GM23338 (cell line): ENCODE results near the gene ANKRD44. TPM values are rescaled to one million over a fixed set of nuclear protein-coding genes. Genes with fewer than 3 reads are reported as not detected.

Experiments
- ATAC-seq: fragments of 200-7000 bp; cut with Tn5 transposase; 3 replicates; pipeline ENCODE4 v1.9.1; 2020
- DNase-seq: peaks from one replicate; pipeline ENCODE4 v3.0.0-alpha.2; 2015; ENCODE audit warnings: low spot score
- H2AFZ ChIP-seq: fragments of 200-600 bp; sonication (generic); 2 replicates; pipeline ENCODE4 v1.8.0; 2016; ENCODE audit warnings: antibody characterized with exemption, mild to moderate bottlenecking, moderate library complexity
- H3F3A ChIP-seq: fragments of 200-600 bp; sonication (generic); replicated peaks from 2 replicates; pipeline ENCODE4 v1.8.0; 2017; ENCODE audit warnings: antibody characterized with exemption, mixed run types, low read depth
- H3K27ac ChIP-seq: fragments of 200-600 bp; sonication (generic); 2 replicates; pipeline ENCODE4 v1.6.1; 2016; ENCODE audit warnings: low read depth
- H3K27me3 ChIP-seq: fragments of 200-600 bp; sonication (generic); 2 replicates; pipeline ENCODE4 v1.8.0; 2016; ENCODE audit warnings: mild to moderate bottlenecking, mixed run types, moderate library complexity; ENCODE audit not compliant: insufficient read depth
- H3K36me3 ChIP-seq: fragments of 200-600 bp; sonication (generic); 2 replicates; pipeline ENCODE4 v1.8.0; 2016; ENCODE audit warnings: mild to moderate bottlenecking; ENCODE audit not compliant: insufficient read depth
- H3K4me1 ChIP-seq: fragments of 200-600 bp; sonication (generic); 2 replicates; pipeline ENCODE4 v1.8.0; 2016; ENCODE audit warnings: mild to moderate bottlenecking, moderate library complexity; ENCODE audit not compliant: insufficient read depth
- H3K4me2 ChIP-seq: fragments of 200-600 bp; sonication (generic); 2 replicates; pipeline ENCODE4 v1.7.1; 2017; ENCODE audit warnings: mixed run types
- H3K4me3 ChIP-seq: fragments of 200-600 bp; sonication (generic); 2 replicates; pipeline ENCODE4 v1.6.1; 2016; ENCODE audit warnings: mixed run types
- H3K79me2 ChIP-seq: fragments of 200-600 bp; sonication (generic); replicated peaks from 2 replicates; pipeline ENCODE4 v1.8.0; 2017; ENCODE audit warnings: mild to moderate bottlenecking; ENCODE audit not compliant: insufficient read depth
- H3K9me2 ChIP-seq: fragments of 200-600 bp; sonication (generic); 2 replicates; pipeline ENCODE4 v1.8.0; 2017; ENCODE audit not compliant: insufficient read depth
- H4K20me1 ChIP-seq: fragments of 200-600 bp; sonication (generic); replicated peaks from 2 replicates; pipeline ENCODE4 v1.8.0; 2017; ENCODE audit warnings: mild to moderate bottlenecking; ENCODE audit not compliant: insufficient read depth
- H3K27ac Mint-ChIP-seq: 2 replicates; pipeline ENCODE4 v1.8.0; 2020; ENCODE audit warnings: inconsistent platforms, mild to moderate bottlenecking, moderate library complexity, mixed read lengths
- H3K27me3 Mint-ChIP-seq: 3 replicates; pipeline ENCODE4 v1.8.0; 2022; ENCODE audit warnings: low read depth, mild to moderate bottlenecking, moderate library complexity, mixed read lengths, inconsistent platforms; ENCODE audit not compliant: insufficient read depth, poor library complexity
- H3K36me3 Mint-ChIP-seq: 3 replicates; pipeline ENCODE4 v1.8.0; 2021; ENCODE audit warnings: low read depth, mild to moderate bottlenecking, inconsistent platforms, moderate library complexity, mixed read lengths
- H3K4me1 Mint-ChIP-seq: 3 replicates; pipeline ENCODE4 v1.8.0; 2020; ENCODE audit warnings: mild to moderate bottlenecking, inconsistent platforms, mixed read lengths
- H3K4me3 Mint-ChIP-seq: 3 replicates; pipeline ENCODE4 v1.8.0; 2021; ENCODE audit warnings: moderate library complexity, mild to moderate bottlenecking, inconsistent platforms, mixed read lengths
- H3K9me3 Mint-ChIP-seq: 3 replicates; pipeline ENCODE4 v1.8.0; 2020; ENCODE audit warnings: moderate library complexity, mild to moderate bottlenecking, inconsistent platforms, mixed read lengths
- CREB1 ChIP-seq: fragments of 250-450 bp; sonication (Bioruptor Pico); IDR thresholded peaks from 2 replicates; pipeline ENCODE4 v1.5.0; 2020; ENCODE audit warnings: low read depth, mild to moderate bottlenecking, moderate library complexity
- CTCF ChIP-seq, 2 experiments: fragments of 200-600 bp in 1 of 2; sonication (generic) in 1 of 2; conservative IDR thresholded peaks; 2 replicates each; pipeline versions ENCODE4 v1.5.1 to v1.6.1; 2016 to 2017; ENCODE audit warnings: antibody characterized with exemption in 2 of 2, low read depth in 2 of 2, mild to moderate bottlenecking in 2 of 2, moderate library complexity in 1 of 2
- ETS1 ChIP-seq: IDR thresholded peaks from 2 replicates; pipeline ENCODE4 v1.6.1; 2016; ENCODE audit warnings: antibody characterized with exemption
- EZH2 ChIP-seq: fragments of 200-600 bp; sonication (generic); IDR thresholded peaks from one replicate; pipeline ENCODE4 v1.8.0; 2017; ENCODE audit warnings: antibody characterized with exemption, mild to moderate bottlenecking, low read depth; ENCODE audit not compliant: unreplicated experiment
- EZH2phosphoT487 ChIP-seq: fragments of 200-600 bp; sonication (generic); IDR thresholded peaks from one replicate; pipeline ENCODE4 v1.8.1; 2018; ENCODE audit warnings: antibody characterized with exemption; ENCODE audit not compliant: unreplicated experiment
- JUNB ChIP-seq: IDR thresholded peaks from one replicate; pipeline ENCODE4 v1.6.1; 2016; ENCODE audit warnings: antibody characterized with exemption; ENCODE audit not compliant: unreplicated experiment
- NANOG ChIP-seq: IDR thresholded peaks from 2 replicates; pipeline ENCODE4 v1.6.1; 2016; ENCODE audit warnings: antibody characterized with exemption, borderline replicate concordance
- POLR2AphosphoS5 ChIP-seq: IDR thresholded peaks from 2 replicates; pipeline ENCODE4 v1.6.1; 2016; ENCODE audit warnings: antibody characterized with exemption, low read depth
- REST ChIP-seq: IDR thresholded peaks from one replicate; pipeline ENCODE4 v1.6.1; 2018; ENCODE audit warnings: antibody characterized with exemption; ENCODE audit not compliant: unreplicated experiment
- STAT1 ChIP-seq: IDR thresholded peaks from one replicate; pipeline ENCODE4 v1.6.1; 2016; ENCODE audit warnings: antibody characterized with exemption; ENCODE audit not compliant: unreplicated experiment
- ZNF114 ChIP-seq: fragments of 250-450 bp; sonication (Bioruptor Pico); IDR thresholded peaks from 2 replicates; pipeline ENCODE4 v1.5.0; 2020; ENCODE audit warnings: mild to moderate bottlenecking, moderate library complexity
- ZNF331 ChIP-seq: fragments of 250-450 bp; sonication (Bioruptor Pico); IDR thresholded peaks from 2 replicates; pipeline ENCODE4 v1.5.0; 2020; ENCODE audit warnings: low read depth, mild to moderate bottlenecking, moderate library complexity
- ZNF462 ChIP-seq: fragments of 250-450 bp; sonication (Bioruptor Pico); IDR thresholded peaks from 2 replicates; pipeline ENCODE4 v1.5.0; 2020; ENCODE audit warnings: mild to moderate bottlenecking, moderate library complexity
- polyA plus RNA-seq: library from polyadenylated mRNA; unstranded; fragments of >200 nt; fragmentation: Nextera tagmentation; extraction: Ambion mirVana; gene quantifications from 2 replicates; pipeline ENCODE4 v1.2.1, GENCODE V29; 2016
- total RNA-seq: library from RNA; depleted of rRNA; stranded (reverse); fragments of >200 nt; shearing (Covaris generic); gene quantifications from 2 replicates; pipeline ENCODE4 v1.2.3, GENCODE V29; 2014

Gene ANKRD44
- total and polyA plus RNA-seq, 2 experiments from 2014 or later: 0.44 to 0.56 TPM

DNA sequence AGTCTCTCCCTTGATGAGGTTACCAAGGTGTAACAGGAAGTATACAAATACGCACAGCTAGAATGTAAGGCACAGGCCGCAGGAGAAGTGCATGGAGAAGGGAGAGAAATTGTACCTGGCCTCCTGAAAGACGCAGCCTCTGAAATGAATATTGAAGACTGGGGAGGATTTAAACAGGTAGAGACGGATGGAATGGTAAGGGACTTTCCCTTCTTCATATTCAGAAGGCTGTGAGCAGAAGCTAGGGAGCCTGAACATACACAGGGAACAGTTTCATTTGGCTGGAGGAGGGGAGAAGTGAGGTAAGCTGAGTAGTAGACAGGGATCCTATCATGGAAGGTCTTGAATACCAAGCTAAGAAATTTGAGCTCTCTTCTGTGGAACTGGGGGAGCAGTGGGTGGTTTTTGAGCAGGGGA, 112.7 kb downstream of the ANKRD44 start:
- H3K27ac Mint-ChIP-seq: no peak overlapping the region
- H3K27me3 ChIP-seq: no peaks in the 10 kb centered on the region
- peaks cover 3% of the 10 kb centered on the region; the same call in 2 of the 3 replicates for H3K4me1 Mint-ChIP-seq

More for the DNA sequence above, 112.7 kb downstream of the ANKRD44 start:
- Mint-ChIP-seq H3K4me3 (no peak overlapping the region), H3K27me3 (peaks cover 2% of the 10 kb centered on the region), H3K36me3 (no peaks in the 10 kb centered on the region), H3K9me3 (no peaks in the 10 kb centered on the region)
- no peak for TF ChIP-seq EZH2
- no peak for TF ChIP-seq ZNF331 (CRISPR knock-in tag)
- no peak for TF ChIP-seq CREB1
- no peak for TF ChIP-seq ETS1
- TF ChIP-seq EZH2phosphoT487: no peak
- no peak for TF ChIP-seq ZNF462 (CRISPR knock-in tag)
- TF ChIP-seq JUNB: no peak
- no peak for TF ChIP-seq POLR2AphosphoS5
- no peak for TF ChIP-seq ZNF114 (CRISPR knock-in tag)
- no peak for TF ChIP-seq STAT1
- no peak for TF ChIP-seq CTCF (conservative IDR thresholded peaks at IDR 0.05; ENCODE audit: low read depth in 2 of 2)
- no peak for TF ChIP-seq NANOG
- TF ChIP-seq REST: no peak
- Histone ChIP-seq H3F3A (no peaks in the 10 kb centered on the region), H3K36me3 (no peaks in the 10 kb centered on the region), H3K4me3 (no peak overlapping the region), H4K20me1 (no peaks in the 10 kb centered on the region), H3K27ac (no peak overlapping the region), H2AFZ (peak overlapping the region; percentile 63; the same call in 1 of the 2 replicates), H3K4me2 (no peak overlapping the region), H3K4me1 (no peaks in the 10 kb centered on the region), H3K79me2 (no peaks in the 10 kb centered on the region), H3K9me2 (no peaks in the 10 kb centered on the region)
- no peak for DNase-seq
- no peak for ATAC-seq
